Skeletal muscle cell (primary cell): ENCODE data around the gene PLEKHG3.

Experiments
- DNase-seq: peaks from one replicate; pipeline ENCODE4 v3.0.0-alpha.2; 2010; ENCODE audit warnings: low read depth
- H3K4me3 ChIP-seq: 2 replicates; pipeline ENCODE4 v1.5.1; 2011; ENCODE audit warnings: low read depth, mild to moderate bottlenecking, control low read depth, low read length, moderate library complexity

The PLEKHG3 gene

GRCh38 chr14:64758025-64758521, 53.8 kb downstream of the PLEKHG3 start:
- peak; percentile 36 for DNase-seq
- no peak overlapping the region for H3K4me3 ChIP-seq

- DNase-seq = peak; percentile 89
- H3K4me3 ChIP-seq = no peak overlapping the region
Measured at GRCh38 chr14:64758691-64759554, 54.7 kb downstream of the PLEKHG3 start.

- no peak overlapping the region for H3K4me3 ChIP-seq
- no peak for DNase-seq
Measured at GRCh38 chr14:64759555-64759938, 55.3 kb downstream of the PLEKHG3 start.

GRCh38 chr14:64760146-64760755, 56.0 kb downstream of the PLEKHG3 start:
- DNase-seq = no peak
- H3K4me3 ChIP-seq = no peak overlapping the region

- no peak for DNase-seq
- H3K4me3 ChIP-seq = no peak overlapping the region
Measured at GRCh38 chr14:64760916-64761315, 56.7 kb downstream of the PLEKHG3 start.

GRCh38 chr14:64761441-64762043, 57.3 kb downstream of the PLEKHG3 start:
- no peak for DNase-seq
- no peak overlapping the region for H3K4me3 ChIP-seq

- no peak overlapping the region for H3K4me3 ChIP-seq
- DNase-seq = peak; percentile 92
Measured at GRCh38 chr14:64762044-64763034, 58.1 kb downstream of the PLEKHG3 start.

GRCh38 chr14:64763085-64763782, 59.0 kb downstream of the PLEKHG3 start:
- DNase-seq = no peak
- H3K4me3 ChIP-seq = no peak overlapping the region

GRCh38 chr14:64763801-64764621, 59.8 kb downstream of the PLEKHG3 start:
- DNase-seq = peak; percentile 20
- peak overlapping the region; percentile 27 for H3K4me3 ChIP-seq

- H3K4me3 ChIP-seq = peak overlapping the region; percentile 27
- peak; percentile 44 for DNase-seq
Measured at GRCh38 chr14:64764641-64765520, 60.7 kb downstream of the PLEKHG3 start.

- H3K4me3 ChIP-seq = no peak overlapping the region
- no peak for DNase-seq
Measured at GRCh38 chr14:64765740-64766302, 61.6 kb downstream of the PLEKHG3 start.

GRCh38 chr14:64766430-64767151, 62.4 kb downstream of the PLEKHG3 start:
- H3K4me3 ChIP-seq = no peak overlapping the region
- no peak for DNase-seq

- no peak for DNase-seq
- no peak overlapping the region for H3K4me3 ChIP-seq
Measured at GRCh38 chr14:64767215-64767964, 63.2 kb downstream of the PLEKHG3 start.

GRCh38 chr14:64768401-64769095, 64.3 kb downstream of the PLEKHG3 start:
- no peak for DNase-seq

More at GRCh38 chr14:64768401-64769095, 64.3 kb downstream of the PLEKHG3 start:
- H3K4me3 ChIP-seq = no peak overlapping the region
